ENCODE results near the gene STUB1.

GRCh38 chr16:710500-711075 lies 30.4 kb downstream of the STUB1 start:
- TF ChIP-seq CTCF (IDR thresholded peaks at IDR 0.05) = no peak
- no peak for TF ChIP-seq POLR2A (IDR thresholded peaks at IDR 0.05; ENCODE audit: low read depth)
- no peak for TF ChIP-seq POLR2AphosphoS5 (IDR thresholded peaks at IDR 0.05)
